IMR-90 (cell line): Measurements from ENCODE around the gene LUZP1.

Experiments used
- CEBPB ChIP-seq: IDR thresholded peaks from 2 replicates; pipeline ENCODE4 v1.6.1; 2012; ENCODE audit warnings: low read depth, low read length, improper control_type of control experiment
- CHD1 ChIP-seq: IDR thresholded peaks from 2 replicates; pipeline ENCODE4 v1.6.1; 2012; ENCODE audit warnings: low read depth, low read length, improper control_type of control experiment
- MAFK ChIP-seq: IDR thresholded peaks from 2 replicates; pipeline ENCODE4 v1.6.1; 2012; ENCODE audit warnings: low read depth, low read length, improper control_type of control experiment
- MAZ ChIP-seq: IDR thresholded peaks from 2 replicates; pipeline ENCODE4 v1.6.1; 2012; ENCODE audit warnings: low read depth, mild to moderate bottlenecking, low read length, improper control_type of control experiment, moderate library complexity, borderline replicate concordance
- NFE2L2 ChIP-seq: fragments of 150-350 bp; IDR thresholded peaks from 2 replicates; pipeline ENCODE4 v1.6.1; 2016; ENCODE audit warnings: low read depth, mild to moderate bottlenecking, low read length
- POLR2A ChIP-seq: IDR thresholded peaks from 2 replicates; pipeline ENCODE4 v1.6.1; 2012; ENCODE audit warnings: mild to moderate bottlenecking, low read depth, low read length
- RAD21 ChIP-seq: IDR thresholded peaks from 2 replicates; pipeline ENCODE4 v1.6.1; 2012; ENCODE audit warnings: low read length, improper control_type of control experiment
- RCOR1 ChIP-seq: IDR thresholded peaks from 2 replicates; pipeline ENCODE4 v1.6.1; 2012; ENCODE audit warnings: mild to moderate bottlenecking, low read length, improper control_type of control experiment; ENCODE audit not compliant: insufficient replicate concordance
- RFX5 ChIP-seq: IDR thresholded peaks from 2 replicates; pipeline ENCODE4 v1.8.0; 2012; ENCODE audit warnings: low read depth, mild to moderate bottlenecking, low read length, moderate library complexity
- SMC3 ChIP-seq: fragments of 150-350 bp; IDR thresholded peaks from 2 replicates; pipeline ENCODE4 v1.6.1; 2016; ENCODE audit warnings: low read depth, mild to moderate bottlenecking, antibody characterized with exemption, low read length, moderate library complexity
- TF ChIP-seq, protein P1 (sequence below): conservative IDR thresholded peaks from 2 replicates; pipeline ENCODE4 v1.5.1; 2012; ENCODE audit warnings: mild to moderate bottlenecking, low read depth, low read length, improper control_type of control experiment
- TF ChIP-seq, protein P2 (sequence below): fragments of 150-350 bp; IDR thresholded peaks from 2 replicates; pipeline ENCODE4 v1.6.1; 2016; ENCODE audit warnings: low read depth, mild to moderate bottlenecking, low read length, moderate library complexity, borderline replicate concordance

DNA sequence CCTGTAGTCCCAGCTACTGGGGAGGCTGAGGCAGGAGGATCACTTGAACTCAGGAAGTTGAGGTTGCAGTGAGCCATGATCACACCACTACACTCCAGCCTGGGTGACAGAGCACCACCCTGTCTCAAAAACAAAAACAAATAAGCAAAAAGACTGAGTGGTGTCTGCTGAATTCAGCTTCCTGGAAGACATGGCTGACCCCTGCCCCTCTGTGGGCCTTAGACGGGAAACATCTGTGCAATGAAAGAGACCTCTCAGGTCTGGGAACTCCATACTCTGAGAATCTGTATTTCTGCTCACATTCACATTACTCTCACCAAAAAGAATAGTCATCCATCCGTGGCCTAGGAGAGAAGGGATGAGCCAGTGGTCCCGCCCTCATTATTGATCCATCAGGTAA lies 46.6 kb upstream of the LUZP1 start:
- TF ChIP-seq, protein P1, sequence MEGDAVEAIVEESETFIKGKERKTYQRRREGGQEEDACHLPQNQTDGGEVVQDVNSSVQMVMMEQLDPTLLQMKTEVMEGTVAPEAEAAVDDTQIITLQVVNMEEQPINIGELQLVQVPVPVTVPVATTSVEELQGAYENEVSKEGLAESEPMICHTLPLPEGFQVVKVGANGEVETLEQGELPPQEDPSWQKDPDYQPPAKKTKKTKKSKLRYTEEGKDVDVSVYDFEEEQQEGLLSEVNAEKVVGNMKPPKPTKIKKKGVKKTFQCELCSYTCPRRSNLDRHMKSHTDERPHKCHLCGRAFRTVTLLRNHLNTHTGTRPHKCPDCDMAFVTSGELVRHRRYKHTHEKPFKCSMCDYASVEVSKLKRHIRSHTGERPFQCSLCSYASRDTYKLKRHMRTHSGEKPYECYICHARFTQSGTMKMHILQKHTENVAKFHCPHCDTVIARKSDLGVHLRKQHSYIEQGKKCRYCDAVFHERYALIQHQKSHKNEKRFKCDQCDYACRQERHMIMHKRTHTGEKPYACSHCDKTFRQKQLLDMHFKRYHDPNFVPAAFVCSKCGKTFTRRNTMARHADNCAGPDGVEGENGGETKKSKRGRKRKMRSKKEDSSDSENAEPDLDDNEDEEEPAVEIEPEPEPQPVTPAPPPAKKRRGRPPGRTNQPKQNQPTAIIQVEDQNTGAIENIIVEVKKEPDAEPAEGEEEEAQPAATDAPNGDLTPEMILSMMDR: no peak
- TF ChIP-seq CHD1: no peak
- no peak for TF ChIP-seq RAD21
- no peak for TF ChIP-seq SMC3
- no peak for TF ChIP-seq MAZ
- TF ChIP-seq, protein P2, sequence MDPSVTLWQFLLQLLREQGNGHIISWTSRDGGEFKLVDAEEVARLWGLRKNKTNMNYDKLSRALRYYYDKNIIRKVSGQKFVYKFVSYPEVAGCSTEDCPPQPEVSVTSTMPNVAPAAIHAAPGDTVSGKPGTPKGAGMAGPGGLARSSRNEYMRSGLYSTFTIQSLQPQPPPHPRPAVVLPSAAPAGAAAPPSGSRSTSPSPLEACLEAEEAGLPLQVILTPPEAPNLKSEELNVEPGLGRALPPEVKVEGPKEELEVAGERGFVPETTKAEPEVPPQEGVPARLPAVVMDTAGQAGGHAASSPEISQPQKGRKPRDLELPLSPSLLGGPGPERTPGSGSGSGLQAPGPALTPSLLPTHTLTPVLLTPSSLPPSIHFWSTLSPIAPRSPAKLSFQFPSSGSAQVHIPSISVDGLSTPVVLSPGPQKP: no peak
- TF ChIP-seq MAFK: no peak
- no peak for TF ChIP-seq POLR2A
- no peak for TF ChIP-seq RCOR1
- TF ChIP-seq CEBPB: no peak
- no peak for TF ChIP-seq RFX5
- TF ChIP-seq NFE2L2: no peak
